ENCODE measurements around the gene PPP1R3D. TPM values are rescaled to one million over a fixed set of nuclear protein-coding genes. Genes with fewer than 3 reads are reported as not detected.
A peak's percentile ranks its signal among the peaks of the same experiment; 100 is the strongest.

Gene PPP1R3D, protein sequence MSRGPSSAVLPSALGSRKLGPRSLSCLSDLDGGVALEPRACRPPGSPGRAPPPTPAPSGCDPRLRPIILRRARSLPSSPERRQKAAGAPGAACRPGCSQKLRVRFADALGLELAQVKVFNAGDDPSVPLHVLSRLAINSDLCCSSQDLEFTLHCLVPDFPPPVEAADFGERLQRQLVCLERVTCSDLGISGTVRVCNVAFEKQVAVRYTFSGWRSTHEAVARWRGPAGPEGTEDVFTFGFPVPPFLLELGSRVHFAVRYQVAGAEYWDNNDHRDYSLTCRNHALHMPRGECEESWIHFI
- polyA plus RNA-seq, result 1.8 TPM

DNA sequence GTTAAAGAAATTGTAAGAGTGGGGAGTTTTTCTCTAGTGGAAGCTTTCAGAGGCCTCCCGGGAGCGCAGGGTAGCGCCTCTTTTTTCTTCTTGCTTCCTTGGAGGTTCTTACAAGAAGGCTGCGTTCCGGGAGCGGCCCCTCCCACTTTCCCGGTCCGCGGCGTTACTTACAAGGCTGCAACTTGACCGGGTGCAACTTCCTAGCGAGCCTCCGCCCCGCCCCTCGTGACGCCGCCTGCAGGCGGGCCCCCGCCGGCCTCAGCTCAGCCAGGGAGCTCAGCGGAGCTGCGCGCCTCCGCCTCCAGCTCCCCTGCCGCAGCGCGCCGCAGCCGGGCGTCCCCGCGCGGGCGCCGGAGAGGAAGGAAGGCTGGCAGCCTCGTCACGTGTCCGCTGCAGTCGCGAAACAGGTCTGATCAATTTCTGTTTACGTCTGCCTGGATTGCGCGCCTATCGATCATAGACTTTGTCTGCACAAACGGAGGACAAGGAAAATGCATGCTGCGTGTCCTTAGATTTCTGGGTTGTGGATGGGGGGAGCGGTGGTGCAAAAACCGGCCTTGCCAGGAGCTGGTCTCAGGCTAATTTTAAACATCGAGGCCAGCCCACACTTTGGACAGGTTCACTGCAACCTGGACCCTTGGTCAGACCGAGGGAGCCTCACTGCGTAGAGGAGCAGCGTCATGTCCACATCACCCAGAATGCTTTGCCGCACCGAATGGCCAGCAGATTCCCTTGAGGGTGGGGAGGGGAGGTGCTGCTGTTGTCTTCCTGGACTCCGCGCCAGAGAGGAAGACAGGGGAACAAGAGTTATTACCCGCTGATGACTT, at the start of gene PPP1R3D, which contains the start of gene FAM217B:
TSS of gene PPP1R3D (minus strand) at position 177 of the 827 bp plus-strand sequence. CDS start 374 bp downstream, outside the sequence.
TSS of gene FAM217B (plus strand) at position 261 of the 827 bp plus-strand sequence. CDS start 3,555 bp downstream, outside the sequence.
- H3K4me1 Mint-ChIP-seq, result peaks cover 22 to 41% (median 34%) of the 10 kb centered on the region in 3 donors
- no peaks in the 10 kb centered on the region for H3K9me3 Mint-ChIP-seq
- H3K27ac Mint-ChIP-seq, result peak within 1 kb of the TSS; percentile 90 to 99 (median 98)
- no peaks in the 10 kb centered on the region for H3K27me3 Mint-ChIP-seq
- peaks cover 1% of the 10 kb centered on the region for H3K36me3 Mint-ChIP-seq
- H3K4me3 Mint-ChIP-seq, result peak within 1 kb of the TSS; percentile 97 to 99 (median 99)

DNA sequence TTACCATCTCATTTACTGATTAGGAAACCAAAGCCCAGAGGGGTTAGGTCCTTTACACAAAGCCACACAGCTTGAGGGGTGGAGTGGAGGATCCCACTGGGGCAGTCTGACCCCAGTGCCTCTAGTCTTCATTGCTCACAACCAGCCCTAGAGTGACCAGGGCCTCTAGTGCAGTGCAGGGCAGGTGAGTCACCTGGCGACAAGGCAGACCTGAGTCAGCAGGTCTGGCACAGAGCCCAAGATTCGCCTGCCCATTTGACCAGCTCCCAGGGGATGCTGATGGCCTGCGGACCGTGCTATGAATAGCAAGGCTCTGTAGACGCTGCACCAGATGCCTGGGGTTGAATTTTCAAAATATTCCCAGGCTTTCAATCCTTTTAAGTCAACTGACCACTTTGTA, 48.0 kb upstream of the PPP1R3D start:
- H3K36me3 Mint-ChIP-seq, result peaks cover 3% of the 10 kb centered on the region
- peaks cover 0 to 6% (median 0%) of the 10 kb centered on the region in 3 donors for H3K4me1 Mint-ChIP-seq
- no peaks in the 10 kb centered on the region for H3K27me3 Mint-ChIP-seq
- no peaks in the 10 kb centered on the region for H3K9me3 Mint-ChIP-seq
- H3K4me3 Mint-ChIP-seq, result no peak overlapping the region
- no peak overlapping the region for H3K27ac Mint-ChIP-seq

DNA sequence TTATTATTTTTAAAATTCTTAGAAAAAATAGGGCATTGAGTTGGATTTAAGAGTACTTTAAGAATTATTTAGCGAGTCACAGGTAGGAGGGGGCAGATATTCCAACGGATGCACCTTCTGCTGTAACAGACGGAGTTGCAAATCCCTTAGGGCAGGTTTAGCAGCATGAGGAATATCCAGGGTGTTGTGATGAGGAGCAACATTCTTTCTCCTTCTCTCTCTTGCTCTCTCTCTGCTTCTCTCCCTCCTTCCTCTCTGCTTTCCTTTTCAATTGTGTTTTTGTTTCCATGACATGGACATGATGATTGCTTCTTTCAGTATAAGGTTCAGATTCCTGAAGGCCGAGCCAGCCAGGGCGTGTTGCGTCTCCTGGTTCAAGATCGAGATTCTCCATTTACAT, 47.0 kb upstream of the PPP1R3D start:
- H3K9me3 Mint-ChIP-seq, result peaks cover 0 to 2% (median 0%) of the 10 kb centered on the region in 3 donors
- H3K27me3 Mint-ChIP-seq, result no peaks in the 10 kb centered on the region
- no peak overlapping the region for H3K4me3 Mint-ChIP-seq
- H3K27ac Mint-ChIP-seq, result no peak overlapping the region
- peaks cover 4% of the 10 kb centered on the region for H3K36me3 Mint-ChIP-seq
- peaks cover 0 to 6% (median 0%) of the 10 kb centered on the region in 3 donors for H3K4me1 Mint-ChIP-seq

DNA sequence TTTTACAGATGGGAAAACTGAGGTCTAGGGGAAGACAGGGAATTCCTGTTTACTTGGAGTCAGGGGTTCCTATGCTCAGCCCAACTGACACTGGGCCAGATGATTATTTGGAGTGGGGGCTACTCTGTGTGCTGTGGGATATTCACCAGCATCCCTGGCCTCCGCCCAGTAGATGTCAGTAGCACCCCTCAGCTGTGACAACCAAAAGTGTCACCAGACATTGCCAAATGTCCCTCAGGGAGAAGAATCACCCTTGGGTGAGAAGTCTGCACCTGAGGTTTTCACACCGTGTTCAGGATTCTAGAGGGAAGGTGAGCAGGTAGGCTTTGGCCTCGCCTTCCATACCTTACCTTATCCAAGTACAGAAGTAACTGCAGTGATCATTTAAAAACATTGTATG, 45.8 kb upstream of the PPP1R3D start:
- no peaks in the 10 kb centered on the region for H3K27me3 Mint-ChIP-seq
- peaks cover 0 to 6% (median 0%) of the 10 kb centered on the region in 3 donors for H3K4me1 Mint-ChIP-seq
- H3K9me3 Mint-ChIP-seq, result peaks cover 0 to 8% (median 0%) of the 10 kb centered on the region in 3 donors
- no peak overlapping the region for H3K4me3 Mint-ChIP-seq
- H3K36me3 Mint-ChIP-seq, result peaks cover 4% of the 10 kb centered on the region
- no peak overlapping the region for H3K27ac Mint-ChIP-seq

DNA sequence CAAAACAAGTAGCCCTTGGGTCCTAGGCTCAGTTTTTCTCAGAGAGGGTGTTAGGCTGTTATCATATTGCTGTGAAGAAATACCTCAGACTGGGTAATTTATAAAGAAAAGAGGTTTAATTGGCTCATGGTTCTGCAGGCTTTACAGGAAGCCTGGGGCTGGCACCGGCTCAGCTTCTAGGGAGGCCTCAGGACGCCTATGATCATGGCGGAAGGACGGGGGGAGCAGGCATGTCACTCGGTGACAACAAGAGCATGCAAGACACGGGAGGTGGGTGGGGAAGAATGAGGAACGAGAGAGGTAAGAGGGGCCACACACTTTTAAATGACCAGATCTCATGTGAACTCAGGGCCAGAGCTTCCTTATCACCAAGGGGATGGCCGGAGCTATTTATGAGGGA, 45.1 kb upstream of the PPP1R3D start:
- Mint-ChIP-seq H3K4me3 (no peak overlapping the region), H3K36me3 (peaks cover 4% of the 10 kb centered on the region), H3K9me3 (peaks cover 0 to 8% (median 2%) of the 10 kb centered on the region in 3 donors), H3K27ac (no peak overlapping the region), H3K27me3 (no peaks in the 10 kb centered on the region), H3K4me1 (peaks cover 0 to 6% (median 0%) of the 10 kb centered on the region in 3 donors)

DNA sequence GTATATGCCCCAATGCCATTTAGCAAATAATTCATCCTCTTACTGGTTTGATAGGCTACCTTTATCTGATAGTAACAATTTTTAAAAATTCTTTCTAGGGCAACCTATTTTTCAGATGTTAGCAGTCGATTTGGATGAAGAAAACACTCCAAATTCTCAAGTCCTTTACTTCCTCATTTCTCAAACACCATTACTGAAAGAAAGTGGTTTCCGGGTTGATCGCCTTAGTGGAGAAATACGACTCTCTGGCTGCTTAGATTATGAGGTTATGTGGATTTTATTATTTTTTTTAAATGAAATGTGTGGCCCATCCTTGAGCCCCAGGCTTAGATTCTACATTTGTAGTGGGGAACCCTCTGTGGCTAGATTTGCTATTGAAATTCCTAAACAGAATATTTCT, 44.4 kb upstream of the PPP1R3D start:
- H3K36me3 Mint-ChIP-seq, result peaks cover 4% of the 10 kb centered on the region
- no peak overlapping the region for H3K27ac Mint-ChIP-seq
- H3K27me3 Mint-ChIP-seq, result no peaks in the 10 kb centered on the region
- peak overlapping the region in 1 of 4 donors; percentile 27 for H3K4me3 Mint-ChIP-seq
- peaks cover 0 to 8% (median 2%) of the 10 kb centered on the region in 3 donors for H3K9me3 Mint-ChIP-seq
- peaks cover 0 to 6% (median 0%) of the 10 kb centered on the region in 3 donors for H3K4me1 Mint-ChIP-seq

DNA sequence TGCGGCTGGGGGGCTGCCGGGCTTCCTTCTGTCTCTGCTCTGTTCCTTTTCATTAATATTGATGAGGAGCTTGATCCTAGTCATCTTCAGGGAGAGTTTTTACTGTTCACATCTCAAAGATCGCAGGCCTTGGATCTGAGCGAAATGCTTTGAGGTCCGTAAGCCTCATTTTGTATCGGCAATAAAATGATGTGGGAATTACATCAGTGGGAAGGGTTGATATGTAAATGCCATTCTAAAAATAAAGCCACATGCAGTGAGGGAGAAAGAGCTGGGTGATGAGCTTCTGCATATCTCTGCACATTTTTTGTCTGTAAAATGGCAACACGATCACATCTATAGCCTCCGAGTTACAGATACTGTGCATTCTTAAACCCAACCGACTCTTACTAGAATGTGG, 43.0 kb upstream of the PPP1R3D start:
- H3K36me3 Mint-ChIP-seq, result peaks cover 4% of the 10 kb centered on the region
- H3K4me3 Mint-ChIP-seq, result no peak overlapping the region
- H3K27me3 Mint-ChIP-seq, result no peaks in the 10 kb centered on the region
- peaks cover 0 to 6% (median 0%) of the 10 kb centered on the region in 3 donors for H3K4me1 Mint-ChIP-seq
- H3K27ac Mint-ChIP-seq, result no peak overlapping the region
- peaks cover 0 to 8% (median 2%) of the 10 kb centered on the region in 3 donors for H3K9me3 Mint-ChIP-seq

DNA sequence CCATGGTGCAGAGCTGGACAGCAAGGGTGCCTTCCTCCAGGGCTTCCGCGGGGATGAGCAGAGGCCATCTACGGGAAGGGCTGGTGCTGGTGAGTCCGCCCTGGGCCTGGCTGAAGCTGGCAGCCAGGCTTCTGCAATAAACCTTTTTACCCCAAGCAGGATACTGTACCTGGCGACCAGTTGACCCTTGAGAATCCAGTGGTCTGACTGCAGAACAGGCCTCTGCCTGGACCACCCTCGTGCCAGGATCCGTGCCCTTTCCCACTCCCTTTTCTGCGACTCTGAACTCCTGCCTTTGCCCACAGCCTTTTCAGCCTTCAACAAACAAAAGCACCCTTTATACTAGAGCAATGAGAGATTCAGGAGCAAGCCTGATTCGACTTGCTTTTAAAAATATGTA, 37.0 kb upstream of the PPP1R3D start:
- no peaks in the 10 kb centered on the region for H3K4me1 Mint-ChIP-seq
- H3K36me3 Mint-ChIP-seq, result no peaks in the 10 kb centered on the region
- H3K9me3 Mint-ChIP-seq, result peaks cover 0 to 11% (median 2%) of the 10 kb centered on the region in 3 donors
- no peak overlapping the region for H3K4me3 Mint-ChIP-seq
- no peaks in the 10 kb centered on the region for H3K27me3 Mint-ChIP-seq
- no peak overlapping the region for H3K27ac Mint-ChIP-seq

DNA sequence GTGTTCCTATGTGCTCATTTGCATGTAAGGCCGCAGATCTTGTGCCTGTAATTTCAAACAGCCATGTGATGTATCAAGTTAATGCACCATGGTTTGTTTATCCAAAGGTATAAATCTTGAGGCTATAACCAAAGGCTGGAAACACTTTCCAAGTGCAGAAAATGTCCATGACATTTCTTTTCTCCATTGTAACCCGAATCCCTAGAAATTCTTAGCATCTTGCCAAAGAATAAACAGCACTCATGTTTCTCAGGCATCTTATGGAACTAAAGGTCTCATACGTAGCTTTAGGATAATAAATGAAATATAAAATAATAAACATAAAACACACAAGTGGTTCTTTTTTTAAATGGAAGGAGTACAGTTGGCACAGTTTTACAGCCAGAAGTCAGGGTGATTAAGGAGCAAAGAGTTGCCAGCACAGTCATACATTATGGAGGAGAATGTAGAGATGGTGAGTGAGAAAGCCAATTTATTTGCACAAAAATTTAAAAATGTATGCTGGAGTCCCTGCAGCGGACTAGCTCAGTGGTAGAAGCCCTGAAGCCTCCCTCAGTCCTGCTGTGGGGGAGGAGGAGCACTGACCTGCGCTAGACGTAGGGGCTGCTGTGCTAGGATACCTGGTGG, 36.2 kb upstream of the PPP1R3D start:
- no peak overlapping the region for H3K27ac Mint-ChIP-seq
- H3K36me3 Mint-ChIP-seq, result no peaks in the 10 kb centered on the region
- no peak overlapping the region for H3K4me3 Mint-ChIP-seq
- no peaks in the 10 kb centered on the region for H3K27me3 Mint-ChIP-seq
- H3K4me1 Mint-ChIP-seq, result no peaks in the 10 kb centered on the region
- peaks cover 0 to 4% (median 2%) of the 10 kb centered on the region in 3 donors for H3K9me3 Mint-ChIP-seq

DNA sequence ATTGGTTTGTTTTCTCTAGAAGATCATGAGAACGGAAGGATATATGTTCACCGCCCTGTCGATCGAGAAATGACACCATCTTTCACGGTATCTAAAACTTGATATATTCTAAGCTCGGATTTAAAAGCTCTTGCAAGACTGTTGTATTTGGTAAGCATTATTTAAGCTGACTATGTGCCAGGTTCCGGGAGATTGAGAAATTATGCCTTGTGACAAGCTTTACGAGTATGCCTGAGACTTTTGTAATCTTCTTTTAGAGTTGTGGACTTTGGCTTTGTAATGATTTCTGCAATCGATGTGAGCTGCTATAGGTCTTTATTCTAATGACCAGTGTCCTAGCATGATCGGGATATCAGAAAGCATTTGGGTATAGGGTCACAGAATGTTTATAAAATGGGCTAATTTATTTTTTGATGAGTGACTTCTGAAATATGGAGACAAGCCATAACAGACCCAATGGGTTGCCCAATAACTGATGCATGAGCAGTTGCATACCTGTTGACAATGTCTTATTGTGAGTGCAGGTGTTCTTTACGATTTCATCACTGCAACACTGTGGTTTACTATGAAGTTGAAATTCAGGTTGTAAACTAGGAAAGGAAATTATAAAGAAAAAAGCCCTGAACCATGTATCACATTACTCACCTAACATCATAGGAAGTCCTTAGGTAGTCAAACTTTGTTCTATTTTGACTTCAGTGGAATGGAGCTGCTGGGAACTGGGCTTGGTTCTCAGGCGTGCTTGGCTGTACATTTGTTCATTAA, 32.1 kb upstream of the PPP1R3D start:
- no peaks in the 10 kb centered on the region for H3K36me3 Mint-ChIP-seq
- H3K4me1 Mint-ChIP-seq, result peaks cover 0 to 2% (median 0%) of the 10 kb centered on the region in 3 donors
- no peak overlapping the region for H3K27ac Mint-ChIP-seq
- H3K27me3 Mint-ChIP-seq, result no peaks in the 10 kb centered on the region
- peaks cover 0 to 4% (median 0%) of the 10 kb centered on the region in 3 donors for H3K9me3 Mint-ChIP-seq
- H3K4me3 Mint-ChIP-seq, result no peak overlapping the region

DNA sequence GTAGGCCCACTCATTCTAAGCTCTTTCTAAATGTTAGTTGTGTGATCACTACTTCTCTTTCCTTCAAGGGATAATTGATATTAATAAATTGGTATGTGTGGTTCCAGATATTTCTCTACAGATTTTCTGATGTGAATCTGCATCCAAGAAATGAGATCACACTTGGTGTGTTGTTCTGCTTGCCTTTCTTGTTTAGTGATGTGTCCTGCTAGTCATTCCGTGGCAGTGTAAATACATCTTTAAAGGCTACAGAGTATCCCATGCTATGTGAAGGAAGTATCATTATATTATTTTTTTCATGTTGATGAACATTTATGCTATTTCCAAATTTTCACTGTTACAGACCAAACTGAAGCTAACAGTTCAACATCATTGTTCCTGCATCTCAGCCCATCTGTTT, 31.3 kb upstream of the PPP1R3D start:
- Mint-ChIP-seq H3K36me3 (no peaks in the 10 kb centered on the region), H3K27ac (no peak overlapping the region)

DNA sequence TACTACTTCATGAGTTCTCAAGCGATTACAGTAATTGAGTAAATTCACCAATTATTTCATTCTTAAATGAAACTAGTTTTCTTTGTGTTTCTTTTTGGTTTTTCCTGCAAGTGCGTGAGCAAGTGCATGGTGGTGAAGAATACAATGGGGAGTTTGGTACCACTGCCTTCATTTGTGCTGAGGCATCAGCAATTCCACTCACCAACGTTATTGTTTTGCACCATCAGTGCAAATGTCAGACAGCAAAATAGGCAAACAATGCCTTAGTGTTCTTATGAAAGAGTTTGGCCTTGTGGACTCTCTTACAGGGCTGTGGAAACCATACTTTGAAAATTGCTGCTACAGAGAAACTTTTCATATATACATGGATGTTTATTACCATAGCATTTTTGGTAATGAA, 26.3 kb upstream of the PPP1R3D start:
- H3K27me3 Mint-ChIP-seq, result no peaks in the 10 kb centered on the region
- H3K9me3 Mint-ChIP-seq, result no peaks in the 10 kb centered on the region
- no peak overlapping the region for H3K27ac Mint-ChIP-seq
- peaks cover 0 to 2% (median 0%) of the 10 kb centered on the region in 3 donors for H3K4me1 Mint-ChIP-seq
- no peak overlapping the region for H3K4me3 Mint-ChIP-seq
- H3K36me3 Mint-ChIP-seq, result no peaks in the 10 kb centered on the region

More for the DNA sequence above, 31.3 kb upstream of the PPP1R3D start:
- H3K4me3 Mint-ChIP-seq, result no peak overlapping the region
- no peaks in the 10 kb centered on the region for H3K27me3 Mint-ChIP-seq
- H3K9me3 Mint-ChIP-seq, result peaks cover 0 to 4% (median 0%) of the 10 kb centered on the region in 3 donors
- H3K4me1 Mint-ChIP-seq, result peaks cover 0 to 2% (median 0%) of the 10 kb centered on the region in 3 donors

DNA sequence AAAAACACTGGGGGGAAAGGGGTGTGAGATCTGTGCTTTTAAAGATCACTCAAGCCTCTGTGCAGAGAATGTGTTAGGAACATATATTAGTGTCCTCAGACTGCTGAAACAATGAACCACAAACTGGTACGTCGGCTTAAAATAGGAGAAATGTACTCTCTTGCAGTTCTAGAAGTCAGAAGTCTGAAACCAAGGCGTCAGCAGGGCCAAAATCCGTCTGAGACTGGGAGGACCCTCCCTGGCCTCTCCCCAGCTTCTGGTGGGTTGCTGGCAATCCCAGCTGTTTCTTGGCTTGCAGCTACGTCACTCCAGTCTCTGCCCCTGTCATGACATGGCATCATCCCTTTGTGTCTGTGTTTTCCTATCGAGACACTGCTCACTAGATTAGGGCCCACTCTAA, 22.1 kb upstream of the PPP1R3D start:
- Mint-ChIP-seq H3K36me3 (no peaks in the 10 kb centered on the region), H3K9me3 (no peaks in the 10 kb centered on the region), H3K27me3 (no peaks in the 10 kb centered on the region), H3K4me1 (no peaks in the 10 kb centered on the region), H3K4me3 (no peak overlapping the region), H3K27ac (no peak overlapping the region)

DNA sequence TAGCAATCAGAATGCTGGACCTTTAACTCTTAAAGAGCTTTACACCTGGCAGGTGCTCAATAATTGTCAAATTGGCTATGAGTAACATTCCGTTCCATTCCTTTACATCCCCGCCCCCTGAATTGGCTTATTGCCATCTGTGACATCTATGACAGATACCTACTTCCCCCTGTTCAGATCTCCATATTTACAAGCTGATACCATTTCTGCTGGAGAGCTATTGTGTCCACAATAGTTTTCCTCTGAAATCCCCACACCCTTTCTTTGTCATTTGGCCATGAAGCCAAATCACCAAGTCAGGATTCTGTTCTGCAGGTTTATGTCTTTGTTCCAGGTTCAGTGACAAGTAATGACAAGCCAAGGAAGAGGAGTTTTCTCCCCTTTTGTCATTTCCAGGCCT, 21.3 kb upstream of the PPP1R3D start:
- Mint-ChIP-seq H3K4me1 (no peaks in the 10 kb centered on the region), H3K36me3 (no peaks in the 10 kb centered on the region), H3K4me3 (no peak overlapping the region), H3K9me3 (no peaks in the 10 kb centered on the region), H3K27me3 (no peaks in the 10 kb centered on the region), H3K27ac (no peak overlapping the region)

All from IgD-negative memory B cell (primary cell).